IMR-90 (cell line): Measurements from ENCODE around the gene ZP3. TPM values are rescaled to one million over a fixed set of nuclear protein-coding genes. Genes with fewer than 3 reads are reported as not detected.
"Not testable (repeated sequence)": the region's sequence is repeated elsewhere in the genome, so short reads cannot be mapped to it uniquely, and the experiment has no call there.

Source experiments
- ATAC-seq: fragments of 200-7000 bp; cut with Tn5 transposase; 2 replicates; pipeline ENCODE4 v1.9.1; 2020; ENCODE audit warnings: low read depth, mild to moderate bottlenecking, moderate library complexity
- BruUV-seq: library from RNA; stranded (reverse); fragments of 400-500 nt; replicated peaks from 2 replicates; lab custom pipeline; 2021; lab: Mats Ljungman, UMichigan
- CTCF ChIA-PET: fragments of 300-600 bp; formaldehyde crosslinking; extraction: SDS; loops from one replicate; lab custom pipeline; 2021; ENCODE audit warnings: antibody characterized with exemption; lab: Yijun Ruan, JAX
- POLR2A ChIA-PET: fragments of 300-600 bp; sonication (Branson Sonifier 250); formaldehyde crosslinking; loops from one replicate; lab custom pipeline; 2022; ENCODE audit warnings: antibody characterized with exemption; ENCODE audit not compliant: unreplicated experiment; lab: Charles Lee
- DNase-seq: peaks from one replicate; pipeline ENCODE4 v3.0.0; 2013
- H2AFZ ChIP-seq: replicated peaks from 2 replicates; pipeline ENCODE3; 2013; ENCODE audit warnings: low read length, mild to moderate bottlenecking; ENCODE audit not compliant: poor library complexity
- H2AK5ac ChIP-seq: 2 replicates; pipeline ENCODE4 v1.6.1; 2013; ENCODE audit warnings: low read depth, low read length, inconsistent platforms
- H2AK9ac ChIP-seq: replicated peaks from 2 replicates; pipeline ENCODE3; 2013; ENCODE audit warnings: mild to moderate bottlenecking, low read depth, low read length, moderate library complexity; ENCODE audit not compliant: poor library complexity
- H2BK120ac ChIP-seq: 2 replicates; pipeline ENCODE4 v1.6.1; 2013; ENCODE audit warnings: low read depth, low read length, inconsistent platforms
- H2BK15ac ChIP-seq: 3 replicates; pipeline ENCODE4 v1.6.1; 2013; ENCODE audit warnings: low read depth, low read length, inconsistent platforms
- H2BK20ac ChIP-seq: 2 replicates; pipeline ENCODE4 v1.6.1; 2013; ENCODE audit warnings: low read depth, mild to moderate bottlenecking, inconsistent platforms, low read length, moderate library complexity
- H2BK5ac ChIP-seq: 2 replicates; pipeline ENCODE4 v1.6.1; 2013; ENCODE audit warnings: mild to moderate bottlenecking, low read depth, low read length, inconsistent platforms; ENCODE audit not compliant: poor library complexity, severe bottlenecking
- H3K14ac ChIP-seq: replicated peaks from 2 replicates; pipeline ENCODE4 v1.6.1; 2013; ENCODE audit warnings: low read depth, low read length, inconsistent platforms
- H3K18ac ChIP-seq: 2 replicates; pipeline ENCODE4 v1.6.1; 2013; ENCODE audit warnings: low read depth, low read length, control low read depth
- H3K23ac ChIP-seq: 2 replicates; pipeline ENCODE4 v1.6.1; 2013; ENCODE audit warnings: low read depth, low read length, inconsistent platforms
- H3K27ac ChIP-seq: 2 replicates; pipeline ENCODE4 v1.5.1; 2013; ENCODE audit warnings: mild to moderate bottlenecking, control low read depth, low read length; ENCODE audit not compliant: insufficient read depth
- H3K27me3 ChIP-seq: 2 replicates; pipeline ENCODE4 v1.6.1; 2013; ENCODE audit warnings: low read length; ENCODE audit not compliant: control insufficient read depth, insufficient read depth
- H3K36me3 ChIP-seq: 2 replicates; pipeline ENCODE4 v1.6.1; 2013; ENCODE audit warnings: low read length, mixed read lengths; ENCODE audit not compliant: control insufficient read depth, insufficient read depth
- H3K4ac ChIP-seq: 2 replicates; pipeline ENCODE4 v1.6.1; 2013; ENCODE audit warnings: low read depth, low read length, inconsistent platforms
- H3K4me1 ChIP-seq: 2 replicates; pipeline ENCODE4 v1.6.1; 2013; ENCODE audit warnings: low read length, mixed read lengths; ENCODE audit not compliant: control insufficient read depth, insufficient read depth
- H3K4me2 ChIP-seq: 2 replicates; pipeline ENCODE4 v1.6.1; 2013; ENCODE audit warnings: low read depth, mild to moderate bottlenecking, control low read depth, low read length, moderate library complexity
- H3K4me3 ChIP-seq: 2 replicates; pipeline ENCODE4 v1.5.1; 2013; ENCODE audit warnings: low read depth, mild to moderate bottlenecking, control low read depth, low read length, moderate library complexity; ENCODE audit not compliant: insufficient read depth
- H3K56ac ChIP-seq: 2 replicates; pipeline ENCODE4 v1.6.1; 2013; ENCODE audit warnings: low read length, inconsistent platforms; ENCODE audit not compliant: insufficient read depth; ENCODE audit errors: extremely low read depth
- H3K79me1 ChIP-seq, 2 experiments: 2 replicates each; pipeline ENCODE4 v1.6.1; 2013; ENCODE audit warnings: low read length in 2 of 2, inconsistent platforms in 1 of 2, low read depth in 1 of 2
- H3K9ac ChIP-seq: 2 replicates; pipeline ENCODE4 v1.6.1; 2013; ENCODE audit warnings: low read depth, low read length, control low read depth
- H3K9me1 ChIP-seq: 2 replicates; pipeline ENCODE4 v1.6.1; 2013; ENCODE audit warnings: low read length, inconsistent platforms; ENCODE audit not compliant: insufficient read depth
- H3K9me3 ChIP-seq: 2 replicates; pipeline ENCODE4 v1.6.1; 2013; ENCODE audit warnings: low read length; ENCODE audit not compliant: control insufficient read depth, insufficient read depth
- H4K20me1 ChIP-seq: 2 replicates; pipeline ENCODE4 v1.6.1; 2013; ENCODE audit warnings: low read length, inconsistent platforms; ENCODE audit not compliant: insufficient read depth
- H4K5ac ChIP-seq: 2 replicates; pipeline ENCODE4 v1.6.1; 2013; ENCODE audit warnings: mild to moderate bottlenecking, low read depth, low read length, control low read depth
- H4K8ac ChIP-seq, 2 experiments: 2 replicates each; pipeline ENCODE4 v1.6.1; 2013; ENCODE audit warnings: low read depth in 2 of 2, low read length in 2 of 2, control low read depth in 1 of 2, inconsistent platforms in 1 of 2
- H4K91ac ChIP-seq: 2 replicates; pipeline ENCODE4 v1.6.1; 2013; ENCODE audit warnings: low read depth, low read length, inconsistent platforms; ENCODE audit not compliant: insufficient read depth
- WGBS, 2 experiments: methylation state at CpG; one replicate each; pipeline versions ENCODE4 v1.1.5 to v1.1.7; 2013; ENCODE audit warnings: missing lambda C conversion rate in 2 of 2; ENCODE audit not compliant: insufficient read length in 1 of 2; ENCODE audit errors: extremely low coverage in 2 of 2; 5-methylcytosine and 5-hydroxymethylcytosine counted together
- dilution Hi-C: fragments of 300-500 bp; cut with HindIII; formaldehyde crosslinking; loops from one replicate; pipeline ENCODE4 v1.14.3; 2018; ENCODE audit warnings: low sequenced_read_pairs; ENCODE audit not compliant: unreplicated experiment
- in situ Hi-C: fragments of 300-500 bp; cut with MboI; formaldehyde crosslinking; loops from 3 replicates; pipeline ENCODE4 v1.14.3; 2019; ENCODE audit warnings: low sequenced_read_pairs, inconsistent platforms, mixed read lengths
- intact Hi-C: fragments of 100-400 bp; cut with micrococcal nuclease; formaldehyde crosslinking; loops from 2 replicates; pipeline ENCODE4 v1.10.0; 2022
- polyA plus RNA-seq, 3 experiments: library from polyadenylated mRNA; depleted of rRNA; stranded (reverse); fragments of >200 nt; gene quantifications; 2 replicates each; pipeline ENCODE4 v1.2.3, GENCODE V29; 2012; ENCODE audit warnings: low replicate concordance in 1 of 3
- total RNA-seq: library from RNA; depleted of rRNA; stranded (reverse); fragments of >200 nt; gene quantifications from 2 replicates; pipeline ENCODE4 v1.2.3, GENCODE V29; 2012

ZP3 gene
- total and polyA plus RNA-seq, 2 of the 4 experiments (the other 2 are of a cell fraction) = 0.54 to 0.67 TPM

DNA sequence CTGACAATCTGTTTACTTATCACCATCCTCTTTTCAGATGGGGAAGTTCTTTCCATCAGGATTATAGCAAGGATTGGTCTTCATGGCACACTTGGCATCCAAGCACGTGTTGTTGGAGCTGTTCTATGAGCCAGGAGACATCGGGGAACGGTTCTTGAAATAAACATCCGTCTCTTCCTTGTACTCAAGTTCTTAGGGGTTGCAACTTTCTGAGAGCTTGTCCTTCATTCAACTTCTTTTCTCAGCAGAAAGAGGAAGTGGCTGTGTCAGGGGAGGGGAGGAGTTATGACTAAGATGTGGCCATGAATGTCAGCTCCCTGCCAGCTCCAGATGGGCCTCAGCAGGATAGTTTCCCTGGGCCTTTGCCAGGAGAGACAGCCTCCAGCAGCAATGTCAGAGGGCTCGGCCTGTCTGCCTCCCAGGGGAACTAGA, 20.8 kb downstream of the ZP3 start:
- in situ Hi-C loops, H3K9me1 ChIP-seq, intact Hi-C loops, H3K27me3 ChIP-seq, H2AFZ ChIP-seq, H2AK9ac ChIP-seq, POLR2A ChIA-PET, BruUV-seq, H3K4me3 ChIP-seq, H3K36me3 ChIP-seq, H3K79me1 ChIP-seq, H3K9me3 ChIP-seq, H4K20me1 ChIP-seq, H3K4me1 ChIP-seq, dilution Hi-C loops, CTCF ChIA-PET: not testable (repeated sequence)
- Histone ChIP-seq H4K91ac (peak overlapping the region; percentile 95), H2BK20ac (peak overlapping the region; percentile 96), H3K4ac (peak overlapping the region; percentile 91), H2BK15ac (peak overlapping the region; percentile 69; the same call in 2 of the 3 replicates), H4K5ac (peak overlapping the region; percentile 58; the same call in 1 of the 2 replicates), H3K4me2 (peak overlapping the region; percentile 49), H3K27ac (peak overlapping the region; percentile 91), H2BK5ac (peak overlapping the region; percentile 93), H3K18ac (peak overlapping the region; percentile 73; the same call in 1 of the 2 replicates), H2AK5ac (peak overlapping the region; percentile 85), H3K14ac (peak overlapping the region; percentile 99), H3K23ac (peak overlapping the region; percentile 93; the same call in 1 of the 2 replicates), H3K56ac (peak overlapping the region; percentile 90), H3K9ac (peak overlapping the region; percentile 70; the same call in 1 of the 2 replicates), H4K8ac (peak overlapping the region; percentile 85 to 99), H2BK120ac (peak overlapping the region; percentile 97)
- no CpG with 5 or more reads among the region's 5 CpGs for WGBS, 2 experiments
- peak; percentile 89 for ATAC-seq
- peak; percentile 73 for DNase-seq

DNA sequence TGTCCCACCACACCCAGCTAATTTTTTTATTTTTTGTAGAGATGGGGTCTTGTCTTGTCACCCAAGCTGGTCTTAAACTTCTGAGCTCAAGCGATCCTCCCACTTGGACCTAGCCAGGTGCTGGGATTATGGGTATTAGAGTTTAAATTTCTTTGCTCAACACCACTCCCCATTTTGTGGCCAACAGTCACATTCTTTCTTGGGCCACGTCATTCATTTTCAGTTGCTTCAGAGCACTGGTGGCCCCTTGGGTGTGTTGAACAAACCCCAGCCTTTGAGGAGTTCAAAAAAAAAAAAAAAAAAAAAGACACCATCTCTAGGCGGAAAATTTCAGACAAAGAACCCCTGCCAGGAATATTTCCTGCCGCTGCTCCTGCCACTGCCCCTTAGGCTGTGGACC, 32.3 kb downstream of the ZP3 start:
- H3K9me3 ChIP-seq, H3K27me3 ChIP-seq, H2AK9ac ChIP-seq, H2AK5ac ChIP-seq, CTCF ChIA-PET, H3K4me3 ChIP-seq, H4K8ac ChIP-seq, H4K5ac ChIP-seq, H3K14ac ChIP-seq, H2BK120ac ChIP-seq, intact Hi-C loops, H3K9ac ChIP-seq, DNase-seq, H3K79me1 ChIP-seq, H3K23ac ChIP-seq, H2BK5ac ChIP-seq, H3K27ac ChIP-seq, H4K91ac ChIP-seq, H3K56ac ChIP-seq, in situ Hi-C loops, H2BK20ac ChIP-seq, H3K4ac ChIP-seq, H3K9me1 ChIP-seq, dilution Hi-C loops, H3K18ac ChIP-seq, H4K20me1 ChIP-seq, H2AFZ ChIP-seq, BruUV-seq, H3K4me1 ChIP-seq, POLR2A ChIA-PET, H2BK15ac ChIP-seq, H3K36me3 ChIP-seq, H3K4me2 ChIP-seq: not testable (repeated sequence)
- ATAC-seq = 0 out of 2 replicates have a peak, but pooled peaks have one; percentile 15
- WGBS, 2 experiments = no CpG with 5 or more reads among the region's 4 CpGs
